NCI-H446 (cell line): ENCODE data around the gene UBE2K.
A peak's percentile ranks its signal among the peaks of the same experiment; 100 is the strongest.
"Not testable (repeated sequence)": the region's sequence is repeated elsewhere in the genome, so short reads cannot be mapped to it uniquely, and the experiment has no call there.

Experiments used
- DNase-seq, 2 experiments: peaks; one replicate each; lab custom pipeline; 2025; lab: John Stamatoyannopoulos, UW

Gene UBE2K

DNA sequence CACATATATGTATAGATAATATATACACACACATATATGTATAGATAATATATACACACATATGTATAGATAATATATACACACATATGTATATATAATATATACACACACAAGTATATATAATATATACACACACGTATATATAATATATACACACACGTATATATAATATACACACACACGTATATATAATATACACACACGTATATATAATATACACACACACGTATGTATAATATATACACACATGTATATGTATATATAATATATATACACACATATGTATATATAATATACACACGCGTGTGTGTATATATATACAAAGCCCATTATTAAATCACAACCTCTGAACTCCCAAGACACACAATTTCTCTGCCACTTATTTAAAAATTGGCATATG lies 8.0 kb upstream of the UBE2K start:
- DNase-seq = no peak

GRCh38 chr4:39698424-39699009 lies 581 bp downstream of the UBE2K start:
- peak in 1 of 2 experiments; percentile 36 for DNase-seq

- no peak for DNase-seq
These were observed 1.9 kb downstream of the UBE2K start for GRCh38 chr4:39699687-39700409.

DNA sequence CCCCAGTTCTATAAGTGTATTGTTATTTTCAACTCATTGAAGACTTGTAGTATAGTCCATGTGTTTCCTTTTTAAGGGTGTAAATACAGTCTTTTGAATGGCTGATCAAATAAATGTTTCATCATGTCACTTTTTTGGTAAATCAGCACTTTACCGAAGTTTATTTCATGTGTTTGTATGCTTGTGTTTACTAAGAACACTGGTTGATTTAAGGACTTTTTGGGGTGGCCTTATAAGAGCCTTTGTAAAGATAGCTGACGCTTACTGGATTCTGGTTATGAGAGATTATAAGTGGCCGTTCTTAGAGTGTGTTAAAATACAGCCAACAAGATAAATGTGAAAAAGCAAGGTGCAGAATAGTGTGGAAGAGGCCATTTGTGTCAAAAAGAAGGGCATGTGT lies 2.6 kb downstream of the UBE2K start:
- DNase-seq = no peak

- no peak for DNase-seq
These were observed 4.8 kb downstream of the UBE2K start for GRCh38 chr4:39702716-39703115.

DNA sequence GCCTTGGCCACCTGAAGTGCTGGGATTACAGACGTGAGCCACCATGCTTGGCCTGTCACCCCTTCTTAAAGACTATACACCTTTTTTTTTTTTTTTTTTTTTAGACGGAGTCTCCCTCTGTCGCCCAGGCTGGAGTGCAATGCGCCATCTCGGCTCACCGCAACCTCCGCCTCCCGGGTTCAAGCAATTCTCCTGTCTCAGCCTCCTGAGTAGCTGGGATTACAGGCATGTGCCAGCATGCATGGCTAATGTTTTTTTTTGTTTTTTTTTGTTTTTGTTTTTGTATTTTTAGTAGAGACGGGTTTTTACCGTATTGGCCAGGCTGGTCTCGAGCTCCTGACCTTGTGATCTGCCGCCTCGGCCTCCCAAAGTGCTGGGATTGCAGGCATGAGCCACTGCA lies 6.9 kb downstream of the UBE2K start:
- not testable (repeated sequence) for DNase-seq

DNA sequence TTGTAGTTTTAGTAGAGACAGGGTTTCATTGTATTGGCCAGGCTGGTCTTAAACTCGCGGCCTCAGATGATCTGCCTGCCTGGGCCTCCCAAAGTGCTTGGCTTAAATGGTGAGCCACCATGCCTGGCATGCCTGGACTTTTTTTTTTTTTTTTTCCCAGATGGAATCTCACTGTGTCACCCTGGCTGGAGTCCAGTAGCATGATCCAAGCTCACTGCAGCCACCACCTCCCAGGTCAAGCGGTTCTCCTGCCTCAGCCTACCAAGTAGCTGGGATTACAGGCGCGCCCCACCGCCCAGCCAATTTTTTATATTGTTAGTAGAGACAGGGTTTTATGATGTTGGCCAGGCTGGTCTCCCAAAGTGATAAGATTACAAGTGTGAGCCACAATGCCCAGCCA lies 8.4 kb downstream of the UBE2K start:
- peak in 1 of 2 experiments; percentile 56 for DNase-seq

GRCh38 chr4:39706741-39707511 lies 9.0 kb downstream of the UBE2K start:
- no peak for DNase-seq

GRCh38 chr4:39710098-39710896 lies 12.4 kb downstream of the UBE2K start:
- no peak for DNase-seq

GRCh38 chr4:39712819-39713607 lies 15.1 kb downstream of the UBE2K start:
- DNase-seq = no peak

DNA sequence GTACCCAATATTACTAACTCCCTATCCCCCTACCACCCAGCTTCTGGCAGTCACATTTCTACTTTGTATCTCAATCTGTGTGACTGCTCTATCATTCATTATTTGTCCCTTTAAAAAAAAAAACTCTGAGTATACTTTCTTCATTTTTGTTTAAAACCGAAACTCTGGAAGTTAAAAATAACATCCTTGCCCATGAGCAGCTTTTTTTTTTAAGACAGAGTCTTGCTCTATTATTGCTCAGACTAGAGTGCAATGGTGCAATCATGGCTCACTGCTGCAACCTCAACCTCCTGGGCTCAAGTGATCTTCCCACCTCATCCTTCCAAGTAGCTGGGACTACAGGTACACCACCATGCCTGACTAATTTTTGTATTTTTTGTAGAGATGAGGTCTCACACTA lies 15.8 kb downstream of the UBE2K start:
- DNase-seq = no peak

GRCh38 chr4:39714166-39714565 lies 16.2 kb downstream of the UBE2K start:
- DNase-seq = no peak

- no peak for DNase-seq
These were observed 17.9 kb downstream of the UBE2K start for GRCh38 chr4:39715788-39716187.

- no peak for DNase-seq
These were observed 18.4 kb downstream of the UBE2K start for GRCh38 chr4:39716356-39716755.

- not testable (repeated sequence) for DNase-seq
These were observed 19.8 kb downstream of the UBE2K start for GRCh38 chr4:39717743-39718142.

GRCh38 chr4:39718366-39719323 lies 20.7 kb downstream of the UBE2K start:
- DNase-seq = no peak

GRCh38 chr4:39719804-39720580 lies 22.1 kb downstream of the UBE2K start:
- DNase-seq = no peak

GRCh38 chr4:39721273-39721672 lies 23.3 kb downstream of the UBE2K start:
- DNase-seq = not testable (repeated sequence)

- no peak for DNase-seq
These were observed 23.9 kb downstream of the UBE2K start for GRCh38 chr4:39721788-39722187.
